Esophagus muscularis mucosa (tissue), 3 donors: Measurements from ENCODE around the gene ADCY9.

Experiments
- CTCF ChIP-seq, 3 experiments: fragments of 200-600 bp in 2 of 3; fragments of 450-650 bp in 1 of 3; sonication (generic) in 2 of 3; IDR thresholded peaks; one replicate each; pipeline ENCODE4 v1.5.1; 2017 to 2019; ENCODE audit warnings: antibody characterized with exemption in 3 of 3, mild to moderate bottlenecking in 2 of 3, moderate library complexity in 1 of 3
- POLR2A ChIP-seq: fragments of 450-650 bp; IDR thresholded peaks from one replicate; pipeline ENCODE4 v1.6.1; 2017; ENCODE audit warnings: antibody characterized with exemption, moderate library complexity, mild to moderate bottlenecking, low read depth
- POLR2AphosphoS5 ChIP-seq, 2 donors: sonication (generic); formaldehyde crosslinking; IDR thresholded peaks; one replicate each; pipeline ENCODE4 v1.6.1; 2017; ENCODE audit warnings: antibody characterized with exemption in 2 of 2

- TF ChIP-seq CTCF (IDR thresholded peaks at IDR 0.05), result no peak
- no peak for TF ChIP-seq POLR2A
- TF ChIP-seq POLR2AphosphoS5 (IDR thresholded peaks at IDR 0.05), result no peak
These were observed 167.8 kb downstream of the ADCY9 start for GRCh38 chr16:3948378-3948995.
